Aorta (tissue), 5 donors: Measurements from ENCODE around the gene NEK6. TPM values are rescaled to one million over a fixed set of nuclear protein-coding genes. Genes with fewer than 3 reads are reported as not detected.

Experiments
- ATAC-seq: fragments of 200-7000 bp; cut with Tn5 transposase; one replicate; pipeline ENCODE4 v1.9.1; 2022; ENCODE audit warnings: moderate library complexity; ENCODE audit not compliant: low FRiP score
- DNase-seq, 2 donors: peaks; one replicate each; pipeline ENCODE4 v3.0.0-alpha.2; 2020
- H3K27ac ChIP-seq, 2 donors: one replicate each; pipeline ENCODE4 v1.5.1; 2013; ENCODE audit warnings: low read length in 2 of 2, mild to moderate bottlenecking in 2 of 2, moderate library complexity in 2 of 2, control low read depth in 1 of 2, inconsistent platforms in 1 of 2, low read depth in 1 of 2
- H3K27me3 ChIP-seq, 2 donors: one replicate each; pipeline ENCODE4 v1.6.1; 2013; ENCODE audit warnings: control low read depth in 1 of 2, low read length in 1 of 2, mild to moderate bottlenecking in 1 of 2, moderate library complexity in 1 of 2; ENCODE audit not compliant: insufficient read depth in 2 of 2, control insufficient read depth in 1 of 2
- H3K36me3 ChIP-seq, 2 donors: one replicate each; pipeline ENCODE4 v1.6.1; 2013; ENCODE audit warnings: control low read depth in 1 of 2, low read length in 1 of 2, mild to moderate bottlenecking in 1 of 2; ENCODE audit not compliant: insufficient read depth in 2 of 2, control insufficient read depth in 1 of 2
- H3K4me1 ChIP-seq, 2 donors: one replicate each; pipeline ENCODE4 v1.6.1; 2013; ENCODE audit warnings: low read length in 2 of 2, control low read depth in 1 of 2, mild to moderate bottlenecking in 1 of 2, moderate library complexity in 1 of 2; ENCODE audit not compliant: insufficient read depth in 2 of 2, control insufficient read depth in 1 of 2
- H3K4me3 ChIP-seq, 2 donors: one replicate each; pipeline ENCODE4 v1.5.1; 2013; ENCODE audit warnings: low read length in 2 of 2, control low read depth in 1 of 2, mild to moderate bottlenecking in 1 of 2
- H3K9me3 ChIP-seq: one replicate; pipeline ENCODE4 v1.6.1; 2013; ENCODE audit warnings: mild to moderate bottlenecking, low read length; ENCODE audit not compliant: control insufficient read depth
- WGBS, 2 donors: extraction: QIAGEN DNeasy Blood & Tissue Kit; methylation state at CpG; one replicate each; pipeline ENCODE4 v1.1.7; 2013; 5-methylcytosine and 5-hydroxymethylcytosine counted together
- intact Hi-C, 2 donors: fragments of 100-400 bp; cut with DNase I; formaldehyde crosslinking; loops; one replicate each; pipeline versions ENCODE4 v1.14.2 to v1.15.0; 2022
- polyA plus RNA-seq, 2 donors: library from polyadenylated mRNA; stranded (reverse); fragments of 200-250 nt; gene quantifications; one replicate each; pipeline ENCODE4 v1.2.3, GENCODE V29; 2013
- total RNA-seq, 2 donors: library from RNA; stranded (reverse); fragmentation: NEBNext Ultra II Directional; extraction: Animal tissue kit (Norgen Biotek cat#: 25700); gene quantifications; one replicate each; pipeline ENCODE4 v1.2.1, GENCODE V29; 2021
- donor health status: healthy with polysubstance abuse.
- donor health status: Bipolar disorder and iron deficiency.
- donor health status: DM: no; HTN: no; CAD: no.
- donor health status: DM: no; HTN: no; CAD: no.
- donor health status: DM: yes; HTN: yes; CAD: no.

NEK6 gene
- total and polyA plus RNA-seq, 4 donors, result 8.2 to 72.8 (median 37.0) TPM

GRCh38 chr9:124321935-124322334 is 64.2 kb downstream of the NEK6 start:
- Histone ChIP-seq H3K36me3 (no peaks in the 10 kb centered on the region), H3K4me3 (no peak overlapping the region), H3K27ac (no peak overlapping the region), H3K9me3 (no peaks in the 10 kb centered on the region), H3K27me3 (no peaks in the 10 kb centered on the region), H3K4me1 (no peaks in the 10 kb centered on the region)
- DNase-seq (no peak), ATAC-seq (no peak)
- WGBS, 2 donors, result 66 to 79% methylated on average over 4 of the region's 4 CpGs
- intact Hi-C loops, result loop anchor here in 1 of 2 donors (2.0 kb wide), 1 partner anchor 195 kb away; no protein-coding TSS in a partner anchor

- DNase-seq (no peak), ATAC-seq (no peak)
- no peak overlapping the region for H3K27ac ChIP-seq
- H3K4me3 ChIP-seq, result no peak overlapping the region
- intact Hi-C loops, result no loop called here
- no peaks in the 10 kb centered on the region for H3K9me3 ChIP-seq
- H3K4me1 ChIP-seq, result no peaks in the 10 kb centered on the region
- H3K36me3 ChIP-seq, result no peaks in the 10 kb centered on the region
- 87 to 88% methylated on average over 18 of the region's 18 CpGs for WGBS, 2 donors
- no peaks in the 10 kb centered on the region for H3K27me3 ChIP-seq
Observed at GRCh38 chr9:124322618-124323432, 65.1 kb downstream of the NEK6 start.

GRCh38 chr9:124323904-124324303 is 66.2 kb downstream of the NEK6 start:
- H3K36me3 ChIP-seq, result no peaks in the 10 kb centered on the region
- intact Hi-C loops, result no loop called here
- no peaks in the 10 kb centered on the region for H3K4me1 ChIP-seq
- ATAC-seq, result no peak
- WGBS, 2 donors, result 89 to 93% methylated on average over 10 of the region's 10 CpGs
- no peaks in the 10 kb centered on the region for H3K27me3 ChIP-seq
- no peak overlapping the region for H3K4me3 ChIP-seq
- no peak for DNase-seq
- no peaks in the 10 kb centered on the region for H3K9me3 ChIP-seq
- H3K27ac ChIP-seq, result no peak overlapping the region

GRCh38 chr9:124325816-124326215 is 68.1 kb downstream of the NEK6 start:
- H3K27ac ChIP-seq, result no peak overlapping the region
- ATAC-seq (no peak), DNase-seq (no peak)
- no peaks in the 10 kb centered on the region for H3K4me1 ChIP-seq
- H3K36me3 ChIP-seq, result no peaks in the 10 kb centered on the region
- no peak overlapping the region for H3K4me3 ChIP-seq
- intact Hi-C loops, result no loop called here
- no peaks in the 10 kb centered on the region for H3K9me3 ChIP-seq
- no peaks in the 10 kb centered on the region for H3K27me3 ChIP-seq
- 85 to 86% methylated on average over 6 of the region's 6 CpGs for WGBS, 2 donors

- no peaks in the 10 kb centered on the region for H3K36me3 ChIP-seq
- H3K27ac ChIP-seq, result no peak overlapping the region
- intact Hi-C loops, result no loop called here
- H3K4me3 ChIP-seq, result no peak overlapping the region
- DNase-seq (no peak), ATAC-seq (no peak)
- no peaks in the 10 kb centered on the region for H3K9me3 ChIP-seq
- no peaks in the 10 kb centered on the region for H3K4me1 ChIP-seq
- whole genome bisulfite sequencing, 2 donors, result 91 to 92% methylated on average over 21 of the region's 21 CpGs
- no peaks in the 10 kb centered on the region for H3K27me3 ChIP-seq
Observed at GRCh38 chr9:124326378-124326777, 68.6 kb downstream of the NEK6 start.

- Histone ChIP-seq H3K36me3 (no peaks in the 10 kb centered on the region), H3K4me1 (no peaks in the 10 kb centered on the region), H3K27me3 (no peaks in the 10 kb centered on the region), H3K9me3 (no peaks in the 10 kb centered on the region), H3K27ac (no peak overlapping the region), H3K4me3 (no peak overlapping the region)
- ATAC-seq (no peak), DNase-seq (no peak)
- intact Hi-C loops, result no loop called here
- 72 to 79% methylated on average over 9 of the region's 9 CpGs for WGBS, 2 donors
Observed at GRCh38 chr9:124327491-124327890, 69.7 kb downstream of the NEK6 start.

GRCh38 chr9:124328285-124328684 is 70.5 kb downstream of the NEK6 start:
- H3K27ac ChIP-seq, result no peak overlapping the region
- no peaks in the 10 kb centered on the region for H3K36me3 ChIP-seq
- no peaks in the 10 kb centered on the region for H3K4me1 ChIP-seq
- no peaks in the 10 kb centered on the region for H3K9me3 ChIP-seq
- DNase-seq (no peak), ATAC-seq (no peak)
- 90 to 91% methylated on average over 12 of the region's 12 CpGs for WGBS, 2 donors
- intact Hi-C loops, result no loop called here
- no peak overlapping the region for H3K4me3 ChIP-seq
- no peaks in the 10 kb centered on the region for H3K27me3 ChIP-seq

- intact Hi-C loops, result no loop called here
- H3K4me1 ChIP-seq, result no peaks in the 10 kb centered on the region
- H3K27me3 ChIP-seq, result no peaks in the 10 kb centered on the region
- 70 to 75% methylated on average over 19 of the region's 19 CpGs for WGBS, 2 donors
- no peaks in the 10 kb centered on the region for H3K9me3 ChIP-seq
- H3K36me3 ChIP-seq, result no peaks in the 10 kb centered on the region
- no peak overlapping the region for H3K27ac ChIP-seq
- no peak overlapping the region for H3K4me3 ChIP-seq
- DNase-seq (no peak), ATAC-seq (no peak)
Observed at GRCh38 chr9:124329206-124329792, 71.5 kb downstream of the NEK6 start.
